H1 (cell line): ENCODE results near the gene POMT2. TPM values are rescaled to one million over a fixed set of nuclear protein-coding genes. Genes with fewer than 3 reads are reported as not detected.

Experiments used
- CTCF ChIA-PET: fragments of 300-600 bp; sonication (Branson Sonifier 250); formaldehyde crosslinking; loops from one replicate; lab custom pipeline; 2021; ENCODE audit not compliant: partially characterized antibody; lab: Charles Lee
- POLR2A ChIA-PET: fragments of 300-600 bp; sonication (Branson Sonifier 250); formaldehyde crosslinking; loops from one replicate; lab custom pipeline; 2021; ENCODE audit warnings: inconsistent platforms; ENCODE audit not compliant: partially characterized antibody; lab: Charles Lee
- DNase-seq, 2 experiments: peaks; one replicate each; pipeline versions ENCODE4 v3.0.0 to v3.0.0-alpha.2; 2010 to 2022; ENCODE audit warnings: low spot score in 2 of 2, low read depth in 1 of 2, mixed read lengths in 1 of 2
- FAIRE-seq: peaks from 2 replicates; lab custom pipeline; 2011; peaks lifted over from hg19 to GRCh38; lab: Jason Lieb, UNC
- H2AFZ ChIP-seq: 2 replicates; pipeline ENCODE4 v1.8.1; 2012; ENCODE audit warnings: low read length, inconsistent platforms
- H2AK5ac ChIP-seq: 2 replicates; pipeline ENCODE4 v1.6.1; 2013; ENCODE audit warnings: low read depth, low read length
- H2BK120ac ChIP-seq: replicated peaks from 2 replicates; pipeline ENCODE3; 2013; ENCODE audit warnings: low read depth, low read length, inconsistent platforms
- H2BK12ac ChIP-seq: 2 replicates; pipeline ENCODE4 v1.6.1; 2013; ENCODE audit warnings: low read depth, low read length
- H2BK15ac ChIP-seq: 2 replicates; pipeline ENCODE4 v1.6.1; 2013; ENCODE audit warnings: low read length
- H2BK20ac ChIP-seq: 2 replicates; pipeline ENCODE4 v1.6.1; 2013; ENCODE audit warnings: low read length
- H2BK5ac ChIP-seq: 2 replicates; pipeline ENCODE4 v1.6.1; 2013; ENCODE audit warnings: low read depth, low read length
- H3K14ac ChIP-seq: 2 replicates; pipeline ENCODE4 v1.6.1; 2013; ENCODE audit warnings: inconsistent platforms; ENCODE audit not compliant: insufficient read length
- H3K18ac ChIP-seq: 2 replicates; pipeline ENCODE4 v1.6.1; 2013; ENCODE audit warnings: low read length; ENCODE audit errors: extremely low read depth
- H3K23ac ChIP-seq: 2 replicates; pipeline ENCODE4 v1.6.1; 2013; ENCODE audit warnings: inconsistent platforms; ENCODE audit not compliant: insufficient read length
- H3K23me2 ChIP-seq: 2 replicates; pipeline ENCODE4 v1.6.1; 2013; ENCODE audit warnings: low read depth, low read length
- H3K27ac ChIP-seq: 2 replicates; pipeline ENCODE4 v1.6.1; 2011; ENCODE audit warnings: low read depth, low read length, inconsistent platforms
- H3K27me3 ChIP-seq, 4 experiments: replicated peaks in 1 of 4; 1 replicate in 1 of 4; 2 replicates in 3 of 4; pipeline versions ENCODE4 v1.6.1 to v1.8.1; 2011 to 2013; ENCODE audit warnings: low read length in 3 of 4, mild to moderate bottlenecking in 3 of 4, inconsistent platforms in 2 of 4, mixed read lengths in 2 of 4, moderate library complexity in 1 of 4; ENCODE audit not compliant: control insufficient read depth in 3 of 4, insufficient read depth in 3 of 4; ENCODE audit errors: extremely low read depth in 1 of 4
- H3K36me3 ChIP-seq, 4 experiments: 2 replicates each; pipeline versions ENCODE4 v1.6.1 to v1.8.1; 2011 to 2013; ENCODE audit warnings: mild to moderate bottlenecking in 4 of 4, low read length in 3 of 4, moderate library complexity in 2 of 4, control low read depth in 1 of 4, inconsistent platforms in 1 of 4; ENCODE audit not compliant: insufficient read depth in 4 of 4, control insufficient read depth in 2 of 4
- H3K4ac ChIP-seq: replicated peaks from 2 replicates; pipeline ENCODE3; 2013; ENCODE audit warnings: low read length, low read depth, mixed read lengths, inconsistent platforms; ENCODE audit not compliant: insufficient read length
- H3K4me1 ChIP-seq, 4 experiments: replicated peaks in 1 of 4; 1 replicate in 1 of 4; 2 replicates in 3 of 4; pipeline versions ENCODE4 v1.6.1 to v1.8.1; 2011 to 2013; ENCODE audit warnings: low read length in 3 of 4, inconsistent platforms in 2 of 4, mixed read lengths in 1 of 4; ENCODE audit not compliant: insufficient read depth in 4 of 4, control insufficient read depth in 3 of 4
- H3K4me2 ChIP-seq, 2 experiments: 2 replicates each; pipeline versions ENCODE4 v1.6.1 to v1.8.1; 2011 to 2013; ENCODE audit warnings: low read depth in 2 of 2, low read length in 2 of 2, control low read depth in 1 of 2, inconsistent platforms in 1 of 2, mild to moderate bottlenecking in 1 of 2; ENCODE audit not compliant: insufficient read depth in 1 of 2
- H3K4me3 ChIP-seq, 4 experiments: fragments of 200-600, 300-600 bp in 1 of 4; sonication (generic), shearing (Covaris generic), sonication (Bioruptor Twin) in 1 of 4; 2 replicates each; pipeline versions ENCODE4 v1.5.1 to v1.8.1; 2011 to 2016; ENCODE audit warnings: low read length in 4 of 4, low read depth in 3 of 4, control low read depth in 2 of 4, inconsistent platforms in 2 of 4, mild to moderate bottlenecking in 2 of 4, mixed read lengths in 1 of 4, moderate library complexity in 1 of 4; ENCODE audit not compliant: insufficient read depth in 2 of 4; ENCODE audit errors: extremely low read depth in 1 of 4
- H3K56ac ChIP-seq: replicated peaks from 2 replicates; pipeline ENCODE3; 2013; ENCODE audit warnings: low read depth, mild to moderate bottlenecking, mixed read lengths, low read length, inconsistent platforms; ENCODE audit not compliant: insufficient read length
- H3K79me1 ChIP-seq: 2 replicates; pipeline ENCODE4 v1.6.1; 2013; ENCODE audit warnings: low read depth, low read length, control low read depth
- H3K79me2 ChIP-seq, 2 experiments: 2 replicates each; pipeline versions ENCODE4 v1.6.1 to v1.8.1; 2012 to 2013; ENCODE audit warnings: low read length in 2 of 2, mild to moderate bottlenecking in 2 of 2, inconsistent platforms in 1 of 2; ENCODE audit not compliant: insufficient read depth in 2 of 2, control insufficient read depth in 1 of 2
- H3K9ac ChIP-seq, 4 experiments: replicated peaks in 1 of 4; 1 replicate in 1 of 4; 2 replicates in 3 of 4; pipeline versions ENCODE4 v1.6.1 to v1.8.1; 2011 to 2013; ENCODE audit warnings: low read depth in 3 of 4, low read length in 3 of 4, control low read depth in 2 of 4, mild to moderate bottlenecking in 2 of 4, moderate library complexity in 2 of 4, inconsistent platforms in 1 of 4; ENCODE audit errors: extremely low read depth in 1 of 4
- H3K9me3 ChIP-seq, 2 experiments: 2 replicates each; pipeline versions ENCODE4 v1.6.1 to v1.8.1; 2012 to 2013; ENCODE audit warnings: mild to moderate bottlenecking in 2 of 2, moderate library complexity in 2 of 2, control low read depth in 1 of 2, inconsistent platforms in 1 of 2, low read depth in 1 of 2, low read length in 1 of 2, mixed read lengths in 1 of 2; ENCODE audit not compliant: insufficient read depth in 2 of 2
- H4K20me1 ChIP-seq, 2 experiments: replicated peaks in 1 of 2; 2 replicates each; pipeline versions ENCODE3 to v1.8.1; 2011 to 2013; ENCODE audit warnings: inconsistent platforms in 2 of 2, low read length in 2 of 2, mild to moderate bottlenecking in 1 of 2; ENCODE audit not compliant: insufficient read depth in 2 of 2, control insufficient read depth in 1 of 2
- H4K5ac ChIP-seq: 2 replicates; pipeline ENCODE4 v1.6.1; 2013; ENCODE audit warnings: low read length, low read depth, mixed read lengths, inconsistent platforms; ENCODE audit not compliant: insufficient read length
- H4K8ac ChIP-seq: 2 replicates; pipeline ENCODE4 v1.8.0; 2013; ENCODE audit warnings: mild to moderate bottlenecking, moderate library complexity, low read length, inconsistent platforms; ENCODE audit not compliant: insufficient read depth; ENCODE audit errors: extremely low read depth
- H4K91ac ChIP-seq: replicated peaks from 2 replicates; pipeline ENCODE3; 2013; ENCODE audit warnings: low read length, mixed read lengths, inconsistent platforms; ENCODE audit not compliant: insufficient read length
- ATF2 ChIP-seq: IDR thresholded peaks from 2 replicates; pipeline ENCODE4 v1.6.1; 2012; ENCODE audit warnings: low read length, inconsistent platforms
- BRCA1 ChIP-seq: IDR thresholded peaks from 2 replicates; pipeline ENCODE4 v1.6.1; 2012; ENCODE audit warnings: low read depth, low read length, improper control_type of control experiment
- FOSL1 ChIP-seq: IDR thresholded peaks from 2 replicates; pipeline ENCODE4 v1.6.1; 2011; ENCODE audit warnings: mild to moderate bottlenecking, low read depth, low read length, moderate library complexity; ENCODE audit not compliant: insufficient read depth
- GTF2F1 ChIP-seq: IDR thresholded peaks from 2 replicates; pipeline ENCODE4 v1.6.1; 2012; ENCODE audit warnings: low read depth, low read length, improper control_type of control experiment, borderline replicate concordance
- SUZ12 ChIP-seq: fragments of 200-600 bp; sonication (generic); IDR thresholded peaks from 2 replicates; pipeline ENCODE4 v1.6.1; 2012; ENCODE audit warnings: mild to moderate bottlenecking, inconsistent platforms, low read length, moderate library complexity, mixed read lengths
- ZNF274 ChIP-seq: IDR thresholded peaks from 2 replicates; pipeline ENCODE4 v1.7.0; 2012; ENCODE audit warnings: low read length, borderline replicate concordance; ENCODE audit errors: extremely low read depth
- WGBS, 2 experiments: shearing (Covaris generic) in 1 of 2; methylation state at CpG; one replicate each; pipeline versions ENCODE4 v1.1.6 to v1.1.7; 2013 to 2015; ENCODE audit warnings: low lambda C conversion rate in 2 of 2, mixed read lengths in 2 of 2, inconsistent platforms in 1 of 2, low coverage in 1 of 2, missing lambda C conversion rate in 1 of 2; ENCODE audit not compliant: insufficient replicate concordance in 2 of 2, insufficient coverage in 1 of 2, insufficient read length in 1 of 2; ENCODE audit errors: extremely low coverage in 1 of 2, missing lambda C conversion rate in 1 of 2; 5-methylcytosine and 5-hydroxymethylcytosine counted together
- polyA plus RNA-seq, 7 experiments: library from polyadenylated mRNA; depleted of rRNA in 3 of 7; stranded (reverse) in 5 of 7; unstranded in 2 of 7; fragments of >200 nt in 5 of 7; fragments of 200-250 nt in 2 of 7; gene quantifications; 1 replicate in 5 of 7; 2 replicates in 1 of 7; 4 replicates in 1 of 7; pipeline versions ENCODE4 v1.2.1 to v1.2.3, GENCODE V29; 2011 to 2013; ENCODE audit warnings: missing spikeins in 2 of 7, mixed read lengths in 2 of 7
- total RNA-seq: library from RNA; stranded (reverse); fragmentation: NEBNext Ultra II Directional; extraction: Animal tissue kit (Norgen Biotek cat#: 25700); gene quantifications from 2 replicates; pipeline ENCODE4 v1.2.1, GENCODE V29; 2021
- TF ChIP-seq, protein P1 (sequence below): IDR thresholded peaks from 2 replicates; pipeline ENCODE4 v1.6.1; 2011; ENCODE audit warnings: low read depth, mild to moderate bottlenecking, low read length; ENCODE audit not compliant: insufficient read depth
- TF ChIP-seq, protein P2 (sequence below), 3 experiments: IDR thresholded peaks; 1 replicate in 2 of 3; 2 replicates in 1 of 3; pipeline versions ENCODE4 v1.5.1 to v1.6.1; 2011; ENCODE audit warnings: low read length in 3 of 3, mild to moderate bottlenecking in 3 of 3, inconsistent platforms in 2 of 3, low read depth in 1 of 3, moderate library complexity in 1 of 3; ENCODE audit not compliant: insufficient read depth in 1 of 3; ENCODE audit errors: control extremely low read depth in 1 of 3

POMT2 gene
- total and polyA plus RNA-seq, 2 of the 8 experiments (the other 6 are each of a cell fraction or from before 2014, with no cell fraction given) = 20.8 to 44.9 TPM

- Histone ChIP-seq H2BK15ac (no peak overlapping the region), H3K4ac (no peak overlapping the region), H3K79me1 (no peaks in the 10 kb centered on the region), H3K27ac (no peak overlapping the region), H4K91ac (no peak overlapping the region), H2BK20ac (no peak overlapping the region), H3K18ac (no peak overlapping the region), H3K79me2 (no peaks in the 10 kb centered on the region), H3K14ac (no peak overlapping the region), H3K23ac (no peak overlapping the region), H3K4me3 (no peak overlapping the region), H3K9ac (no peak overlapping the region), H2BK5ac (no peak overlapping the region), H3K56ac (no peak overlapping the region), H2AK5ac (no peak overlapping the region), H3K36me3 (0 out of 8 replicates have a peak, but pooled peaks cover 0 to 5% (median 0%) of the 10 kb centered on the region in 4 experiments), H3K4me1 (peaks cover 0 to 9% (median 5%) of the 10 kb centered on the region in 4 experiments; a peak in 3 of 7 replicates), H3K9me3 (no peaks in the 10 kb centered on the region), H2BK12ac (no peak overlapping the region), H4K8ac (no peak overlapping the region), H3K27me3 (peaks cover 15 to 49% (median 41%) of the 10 kb centered on the region in 4 experiments), H4K20me1 (peaks cover 0 to 1% of the 10 kb centered on the region in 2 experiments), H3K4me2 (no peak overlapping the region), H3K23me2 (peaks cover 5% of the 10 kb centered on the region; the same call in 1 of the 2 replicates), H2AFZ (no peak overlapping the region), H4K5ac (no peak overlapping the region), H2BK120ac (no peak overlapping the region)
- DNase-seq (no peak), FAIRE-seq (no peak)
- CTCF ChIA-PET = interaction anchor here (0.7 to 1.4 kb wide), 2 partner anchors 141 to 179 kb away, joined by 3 read pairs; no protein-coding TSS in a partner anchor
- POLR2A ChIA-PET = interaction anchor here (1.0 kb wide), 1 partner anchor 113 kb away, joined by 3 read pairs; no protein-coding TSS in a partner anchor
- WGBS, 2 experiments = 88% methylated on average over 4 of the region's 4 CpGs; no CpG with 5 or more reads in 1 of the 2 experiments
- TF ChIP-seq ZNF274 = no peak
- TF ChIP-seq, protein P1, sequence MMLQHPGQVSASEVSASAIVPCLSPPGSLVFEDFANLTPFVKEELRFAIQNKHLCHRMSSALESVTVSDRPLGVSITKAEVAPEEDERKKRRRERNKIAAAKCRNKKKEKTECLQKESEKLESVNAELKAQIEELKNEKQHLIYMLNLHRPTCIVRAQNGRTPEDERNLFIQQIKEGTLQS = no peak
- no peak for TF ChIP-seq BRCA1
- TF ChIP-seq, protein P2, sequence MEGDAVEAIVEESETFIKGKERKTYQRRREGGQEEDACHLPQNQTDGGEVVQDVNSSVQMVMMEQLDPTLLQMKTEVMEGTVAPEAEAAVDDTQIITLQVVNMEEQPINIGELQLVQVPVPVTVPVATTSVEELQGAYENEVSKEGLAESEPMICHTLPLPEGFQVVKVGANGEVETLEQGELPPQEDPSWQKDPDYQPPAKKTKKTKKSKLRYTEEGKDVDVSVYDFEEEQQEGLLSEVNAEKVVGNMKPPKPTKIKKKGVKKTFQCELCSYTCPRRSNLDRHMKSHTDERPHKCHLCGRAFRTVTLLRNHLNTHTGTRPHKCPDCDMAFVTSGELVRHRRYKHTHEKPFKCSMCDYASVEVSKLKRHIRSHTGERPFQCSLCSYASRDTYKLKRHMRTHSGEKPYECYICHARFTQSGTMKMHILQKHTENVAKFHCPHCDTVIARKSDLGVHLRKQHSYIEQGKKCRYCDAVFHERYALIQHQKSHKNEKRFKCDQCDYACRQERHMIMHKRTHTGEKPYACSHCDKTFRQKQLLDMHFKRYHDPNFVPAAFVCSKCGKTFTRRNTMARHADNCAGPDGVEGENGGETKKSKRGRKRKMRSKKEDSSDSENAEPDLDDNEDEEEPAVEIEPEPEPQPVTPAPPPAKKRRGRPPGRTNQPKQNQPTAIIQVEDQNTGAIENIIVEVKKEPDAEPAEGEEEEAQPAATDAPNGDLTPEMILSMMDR (IDR thresholded peaks at IDR 0.05; ENCODE audit: control extremely low read depth in 1 of 3, insufficient read depth in 1 of 3, low read depth in 1 of 3, low read length in 3 of 3) = no peak
- TF ChIP-seq SUZ12 = no peak
- no peak for TF ChIP-seq FOSL1
- no peak for TF ChIP-seq ATF2
- TF ChIP-seq GTF2F1 = no peak
Observed at GRCh38 chr14:77272261-77272660, 48.4 kb downstream of the POMT2 start.
